HG03432 (cell line): ENCODE data around the gene FAM217A.

Source experiments
- ATAC-seq: cut with Tn5 transposase; IDR thresholded peaks from one replicate; pipeline ENCODE4 v1.9.1; 2021; ENCODE audit warnings: mild to moderate bottlenecking, moderate library complexity; ENCODE audit not compliant: unreplicated experiment

Gene FAM217A

GRCh38 chr6:4023240-4023639, 55.7 kb downstream of the FAM217A start:
- no peak for ATAC-seq

GRCh38 chr6:4021854-4022695, 56.9 kb downstream of the FAM217A start:
- ATAC-seq, result peak; percentile 3

- ATAC-seq, result peak; percentile 63
Observed at GRCh38 chr6:4021133-4021853, 57.6 kb downstream of the FAM217A start.

- no peak for ATAC-seq
Observed at GRCh38 chr6:4020822-4021132, 58.2 kb downstream of the FAM217A start.

- ATAC-seq, result peak; percentile 4
Observed at GRCh38 chr6:4018924-4019236, 60.1 kb downstream of the FAM217A start.
